ENCODE results near the gene ABCA12.

DNA sequence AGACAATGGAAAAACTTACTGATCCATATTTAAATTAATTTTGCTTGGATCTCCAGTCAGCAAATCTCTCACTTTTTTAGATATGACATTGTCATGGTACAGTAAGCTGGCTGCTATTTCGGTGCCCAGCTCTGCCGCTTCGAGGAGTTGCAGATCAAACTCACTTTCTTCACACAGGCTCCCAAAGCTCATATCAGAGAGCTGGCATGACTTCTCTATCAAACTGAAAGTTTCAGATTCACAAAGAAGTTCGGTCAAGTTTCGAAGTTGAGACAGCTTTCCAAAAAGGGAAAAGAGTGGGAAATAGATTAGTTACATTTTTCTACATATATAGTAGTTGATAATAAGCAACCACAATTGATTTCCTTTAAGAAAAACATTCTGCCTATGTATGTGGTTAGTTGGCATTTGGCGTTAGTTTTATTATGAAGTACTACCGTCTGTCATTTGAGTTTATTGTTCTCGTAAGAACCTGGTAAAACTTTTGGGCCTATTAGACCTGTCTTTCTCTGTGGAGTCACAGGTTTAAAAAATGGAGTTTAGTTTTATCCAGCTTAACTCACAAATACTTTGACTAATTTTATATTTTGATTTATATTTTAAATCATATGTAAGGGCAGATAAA lies 118.8 kb downstream of the ABCA12 start:
- TF ChIP-seq, protein P1, sequence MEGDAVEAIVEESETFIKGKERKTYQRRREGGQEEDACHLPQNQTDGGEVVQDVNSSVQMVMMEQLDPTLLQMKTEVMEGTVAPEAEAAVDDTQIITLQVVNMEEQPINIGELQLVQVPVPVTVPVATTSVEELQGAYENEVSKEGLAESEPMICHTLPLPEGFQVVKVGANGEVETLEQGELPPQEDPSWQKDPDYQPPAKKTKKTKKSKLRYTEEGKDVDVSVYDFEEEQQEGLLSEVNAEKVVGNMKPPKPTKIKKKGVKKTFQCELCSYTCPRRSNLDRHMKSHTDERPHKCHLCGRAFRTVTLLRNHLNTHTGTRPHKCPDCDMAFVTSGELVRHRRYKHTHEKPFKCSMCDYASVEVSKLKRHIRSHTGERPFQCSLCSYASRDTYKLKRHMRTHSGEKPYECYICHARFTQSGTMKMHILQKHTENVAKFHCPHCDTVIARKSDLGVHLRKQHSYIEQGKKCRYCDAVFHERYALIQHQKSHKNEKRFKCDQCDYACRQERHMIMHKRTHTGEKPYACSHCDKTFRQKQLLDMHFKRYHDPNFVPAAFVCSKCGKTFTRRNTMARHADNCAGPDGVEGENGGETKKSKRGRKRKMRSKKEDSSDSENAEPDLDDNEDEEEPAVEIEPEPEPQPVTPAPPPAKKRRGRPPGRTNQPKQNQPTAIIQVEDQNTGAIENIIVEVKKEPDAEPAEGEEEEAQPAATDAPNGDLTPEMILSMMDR (IDR thresholded peaks at IDR 0.05) = no peak
- TF ChIP-seq POLR2A (IDR thresholded peaks at IDR 0.05; ENCODE audit: low read depth) (no peak), EP300 (IDR thresholded peaks at IDR 0.05) (no peak)

All from esophagus muscularis mucosa (tissue), 4 donors.